DMS53 treated with DMSO at 0.1 percent for 48 hours (cell line): ENCODE results near the gene C2orf81.
"Not testable (repeated sequence)": the region's sequence is repeated elsewhere in the genome, so short reads cannot be mapped to it uniquely, and the experiment has no call there.

Source experiments
- DNase-seq: peaks from one replicate; lab custom pipeline; 2025; ENCODE audit not compliant: unreplicated experiment; lab: John Stamatoyannopoulos, UW

The C2orf81 gene

DNA sequence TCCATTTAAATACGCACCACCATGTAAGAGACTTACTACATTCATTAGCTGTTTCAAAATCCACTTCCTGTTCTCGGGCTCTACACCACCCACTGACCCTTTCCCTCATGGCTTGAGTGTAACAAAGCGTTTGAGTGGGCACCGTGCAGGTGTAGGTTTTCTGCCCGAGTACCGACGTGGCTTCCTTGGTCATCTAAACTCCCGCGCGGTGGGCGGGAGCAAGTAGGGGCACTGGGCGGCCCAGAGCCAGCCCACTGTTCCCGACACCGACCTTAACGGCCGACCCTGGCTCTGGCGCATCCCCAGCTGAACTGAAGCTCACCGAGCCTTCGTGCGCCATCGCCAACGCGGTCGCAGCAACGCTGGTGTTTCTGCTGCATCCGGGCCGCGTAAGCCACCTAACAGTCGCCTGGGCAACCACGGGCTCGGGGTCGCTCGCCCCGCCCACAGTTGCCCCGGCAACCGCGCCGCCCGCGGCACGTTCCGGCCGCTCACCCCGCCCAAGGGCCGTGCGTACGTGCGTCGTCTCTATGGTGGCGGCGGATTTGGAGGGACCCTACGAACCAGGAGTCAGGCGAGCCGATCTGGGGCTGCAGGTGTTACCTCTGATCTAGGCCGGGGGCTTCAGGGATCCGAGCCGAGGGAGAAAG, at the start of gene C2orf81, which contains the start of gene WDR54:
Gene C2orf81 (minus strand): TSS at position 399 of the 650 bp plus-strand sequence. CDS start 59 bp downstream, at position 340.
Gene WDR54 (plus strand): TSS at position 510 of the 650 bp plus-strand sequence. CDS start 424 bp downstream, outside the sequence.
- peak; percentile 91 for DNase-seq

DNA sequence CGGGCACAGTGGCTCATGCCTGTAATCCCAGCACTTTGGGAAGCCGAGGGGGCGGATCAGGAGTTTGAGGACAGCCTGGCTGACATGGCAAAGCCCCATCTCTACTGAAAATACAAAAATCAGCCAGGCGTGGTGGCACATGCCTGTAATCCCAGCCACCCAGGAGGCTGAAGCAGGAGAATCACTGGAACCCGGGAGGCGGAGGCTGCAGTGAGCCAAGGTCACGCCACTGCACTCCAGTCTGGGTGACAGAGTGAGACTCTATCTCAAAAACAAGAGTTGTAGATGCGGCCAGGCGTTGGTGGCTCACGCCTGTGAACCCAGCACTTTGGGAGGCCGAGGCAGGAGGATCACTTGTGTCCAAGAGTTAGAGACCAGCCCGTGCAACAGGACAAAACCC, 49.3 kb upstream of the C2orf81 start:
- DNase-seq: not testable (repeated sequence)

DNA sequence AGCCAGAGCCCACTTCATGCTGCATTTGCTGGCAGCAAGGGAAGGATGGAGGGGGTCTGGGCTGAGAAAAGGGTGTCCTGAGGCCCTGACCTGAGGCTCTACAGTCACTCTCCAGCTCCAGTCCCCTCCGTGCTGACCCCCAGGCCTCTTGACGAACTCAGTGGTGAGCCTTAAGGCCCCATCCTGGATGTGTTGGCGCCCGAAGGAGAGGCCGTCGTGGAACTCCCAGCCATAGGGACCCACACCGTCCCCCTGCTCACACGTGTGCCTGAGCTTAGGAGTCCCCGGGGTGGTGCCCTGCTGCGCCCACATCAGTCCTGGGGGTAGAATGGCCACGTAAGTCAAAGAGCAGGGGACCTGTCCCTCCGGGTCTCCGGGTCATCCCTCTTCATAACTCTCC, 43.0 kb upstream of the C2orf81 start:
- no peak for DNase-seq

DNA sequence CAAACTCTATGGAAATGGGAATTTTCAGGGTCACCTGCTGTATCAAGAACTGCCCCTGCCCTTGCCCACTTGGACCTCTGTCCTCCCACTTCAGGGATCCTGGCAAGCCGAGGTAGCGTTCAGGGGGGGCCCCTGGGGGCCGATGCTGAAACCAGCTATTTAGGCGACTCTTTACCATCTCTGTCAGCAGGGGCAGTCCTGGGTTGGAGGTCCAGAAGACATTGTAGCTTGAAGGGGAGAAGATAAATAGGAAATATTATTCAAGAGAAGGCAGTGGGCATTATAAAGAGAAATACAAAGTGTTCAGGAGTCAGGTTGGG, 41.3 kb upstream of the C2orf81 start:
- no peak for DNase-seq

DNA sequence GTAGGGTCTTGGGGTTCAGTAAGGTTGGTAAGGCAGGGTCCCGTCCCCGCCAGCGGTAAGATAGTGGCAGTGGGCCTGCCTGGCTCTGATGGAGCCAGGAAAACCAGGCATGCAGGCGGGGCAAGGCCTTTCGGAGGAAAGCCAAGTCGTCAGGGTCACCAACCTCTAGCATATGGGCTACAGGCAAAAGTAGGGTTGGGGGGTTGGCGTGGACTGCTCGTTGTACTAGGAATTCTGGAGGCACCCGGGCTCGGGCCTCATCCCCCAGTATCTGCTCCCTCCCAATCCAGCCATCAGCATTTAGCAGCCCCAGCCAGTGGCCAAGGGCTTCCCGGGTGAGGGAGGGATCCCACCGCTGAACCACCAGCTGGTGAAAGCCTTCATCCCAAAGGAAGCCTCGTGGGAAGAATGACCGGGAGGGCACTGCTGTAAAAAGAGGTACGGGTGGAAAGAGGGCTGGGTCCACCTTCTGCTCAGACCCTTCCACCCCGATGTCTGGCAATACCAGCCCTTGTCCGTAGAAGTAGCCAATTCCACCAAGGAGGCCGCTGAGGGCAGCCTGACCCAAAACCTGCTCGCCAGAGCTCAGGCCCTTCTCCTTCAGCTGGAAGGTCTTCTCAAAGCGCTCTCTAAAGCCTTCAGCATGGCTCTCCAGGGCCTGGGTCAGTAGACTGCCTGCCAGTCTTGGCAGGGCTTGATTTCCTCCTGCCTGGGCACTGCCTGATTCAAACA, 40.8 kb upstream of the C2orf81 start:
- DNase-seq: no peak

DNA sequence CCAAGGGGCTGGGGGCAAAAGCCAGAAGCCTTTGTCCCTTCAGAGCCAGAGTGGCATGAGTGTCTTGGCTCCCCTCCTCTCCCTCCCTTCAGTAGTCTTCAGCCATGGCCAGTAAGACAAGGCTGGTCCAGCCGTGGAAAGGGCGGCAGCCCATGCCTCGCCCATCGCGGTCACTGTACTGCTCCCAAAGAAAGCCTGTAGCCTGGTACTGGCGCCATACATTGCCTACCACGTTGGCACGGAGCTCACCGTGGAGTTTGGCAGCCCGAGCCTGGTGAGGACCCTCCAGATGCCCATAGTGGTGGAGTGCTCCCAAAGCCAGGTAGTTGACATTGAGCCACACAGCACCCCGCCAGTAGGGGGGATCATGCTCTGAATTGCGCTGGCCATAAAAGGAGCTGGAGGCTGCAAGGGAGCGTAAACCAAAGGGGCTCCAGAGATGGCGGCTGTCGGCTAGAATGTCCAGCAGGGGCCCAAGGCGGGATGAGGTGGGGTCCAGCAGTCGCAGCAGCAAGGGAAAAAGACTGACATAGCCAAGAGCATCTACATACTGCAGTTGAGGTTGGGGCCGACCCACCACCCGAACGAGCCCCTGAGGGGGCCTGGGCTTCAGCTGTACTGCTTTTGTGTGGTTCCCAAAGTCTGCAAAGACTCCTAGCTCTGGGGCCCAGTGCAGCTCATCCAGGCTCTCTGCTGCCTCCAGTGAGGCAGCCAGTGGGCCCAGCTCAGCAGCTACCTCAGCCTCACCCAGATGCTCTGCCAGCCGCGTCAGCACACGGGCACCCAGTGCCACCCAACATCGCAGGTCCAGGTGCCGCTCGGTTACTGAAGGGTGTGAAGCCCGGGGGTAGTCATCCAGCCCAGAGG, 40.0 kb upstream of the C2orf81 start:
- DNase-seq: no peak

DNA sequence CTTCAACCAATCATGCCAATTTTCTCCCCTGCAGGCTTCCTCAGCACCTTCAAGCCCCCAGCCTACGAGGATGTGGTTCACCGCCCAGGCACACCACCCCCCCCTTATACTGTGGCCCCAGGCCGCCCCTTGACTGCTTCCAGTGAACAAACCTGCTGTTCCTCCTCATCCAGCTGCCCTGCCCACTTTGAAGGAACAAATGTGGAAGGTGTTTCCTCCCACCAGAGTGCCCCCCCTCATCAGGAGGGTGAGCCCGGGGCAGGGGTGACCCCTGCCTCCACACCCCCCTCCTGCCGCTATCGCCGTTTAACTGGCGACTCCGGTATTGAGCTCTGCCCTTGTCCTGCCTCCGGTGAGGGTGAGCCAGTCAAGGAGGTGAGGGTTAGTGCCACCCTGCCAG, 38.8 kb upstream of the C2orf81 start:
- DNase-seq: not testable (repeated sequence)

DNA sequence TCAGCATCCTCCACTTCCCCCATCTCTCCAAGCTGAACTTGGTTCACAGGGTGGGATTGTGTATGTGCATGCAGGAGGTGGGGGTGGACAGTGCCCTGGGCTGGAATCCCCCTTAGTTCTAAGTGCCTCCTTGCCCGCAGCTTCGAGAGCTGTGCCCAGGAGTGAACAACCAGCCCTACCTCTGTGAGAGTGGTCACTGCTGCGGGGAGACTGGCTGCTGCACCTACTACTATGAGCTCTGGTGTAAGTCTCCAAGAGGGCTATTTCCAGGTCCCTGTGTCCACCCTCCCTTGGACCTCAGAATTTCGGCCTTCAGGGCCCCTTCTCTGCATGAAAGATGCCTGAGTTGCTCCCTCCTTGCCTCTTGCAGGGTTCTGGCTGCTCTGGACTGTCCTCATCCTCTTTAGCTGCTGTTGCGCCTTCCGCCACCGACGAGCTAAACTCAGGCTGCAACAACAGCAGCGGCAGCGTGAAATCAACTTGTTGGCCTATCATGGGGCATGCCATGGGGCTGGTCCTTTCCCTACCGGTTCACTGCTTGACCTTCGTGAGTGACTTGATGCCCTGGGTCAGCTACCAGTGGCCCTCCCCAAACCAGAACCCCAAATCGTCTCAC, 38.2 kb upstream of the C2orf81 start:
- DNase-seq: not testable (repeated sequence)

DNA sequence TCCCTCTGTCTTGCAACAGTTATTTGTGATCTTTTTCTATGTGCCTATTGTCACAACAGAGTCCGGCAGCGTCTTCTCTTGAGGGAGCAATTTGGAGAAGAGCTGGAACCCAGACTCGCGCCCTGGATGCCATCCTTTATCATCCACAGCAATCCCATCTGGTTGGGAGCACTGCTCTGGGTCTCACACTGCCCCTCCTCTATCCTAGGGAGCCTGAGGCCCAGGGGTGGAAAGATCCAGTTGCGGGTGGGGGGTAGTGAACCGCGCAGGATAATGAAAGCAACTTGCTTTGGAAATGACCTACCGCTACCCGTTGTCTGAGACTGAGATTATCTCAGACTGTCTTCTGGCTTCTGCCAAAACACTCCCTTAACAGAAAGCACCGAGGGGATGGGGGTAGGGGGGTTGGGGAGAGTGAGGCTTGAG, 37.5 kb upstream of the C2orf81 start:
- DNase-seq: peak; percentile 48

DNA sequence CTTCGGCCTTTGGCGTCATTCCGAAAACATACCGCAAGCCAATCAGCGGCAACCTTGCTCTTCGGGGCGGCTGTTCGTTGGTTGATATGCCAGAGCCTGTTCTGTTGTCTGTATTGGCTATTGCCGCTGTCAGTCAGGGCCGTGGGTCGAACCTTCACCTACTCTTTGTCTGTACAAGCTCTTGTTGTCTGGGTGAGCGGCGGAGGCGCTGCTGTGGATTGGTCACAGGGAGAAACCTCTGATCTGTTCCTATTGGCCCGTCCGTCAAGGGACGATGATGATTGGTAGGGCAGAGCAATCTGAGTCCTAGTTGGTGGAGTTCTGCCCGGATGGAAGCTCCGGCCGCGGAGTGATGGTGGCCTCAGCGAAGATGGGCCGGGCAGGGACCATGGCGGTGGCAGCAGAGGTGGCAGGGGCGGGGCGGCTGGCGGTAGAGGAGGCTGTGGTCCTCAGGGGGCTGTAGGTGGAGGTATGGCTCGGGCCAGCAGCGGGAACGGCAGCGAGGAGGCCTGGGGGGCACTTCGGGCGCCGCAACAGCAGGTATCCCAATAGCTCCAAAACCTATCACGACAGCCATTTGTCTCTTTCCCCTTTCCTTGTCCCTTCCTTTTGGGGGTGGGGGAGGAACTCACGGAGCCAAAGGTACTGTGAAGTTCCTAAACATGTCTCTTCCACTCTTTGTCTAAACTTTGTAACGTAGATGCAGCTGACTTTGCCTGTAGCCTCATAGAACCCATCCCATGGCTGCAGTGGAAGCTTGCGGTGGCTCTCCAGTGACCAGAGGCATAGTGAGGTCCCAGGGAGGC, 36.9 kb upstream of the C2orf81 start, which contains the start of gene WBP1:
Gene WBP1 (plus strand): TSS at position 307 of the 806 bp plus-strand sequence. CDS start 165 bp downstream, at position 472.
- peak; percentile 99 for DNase-seq

DNA sequence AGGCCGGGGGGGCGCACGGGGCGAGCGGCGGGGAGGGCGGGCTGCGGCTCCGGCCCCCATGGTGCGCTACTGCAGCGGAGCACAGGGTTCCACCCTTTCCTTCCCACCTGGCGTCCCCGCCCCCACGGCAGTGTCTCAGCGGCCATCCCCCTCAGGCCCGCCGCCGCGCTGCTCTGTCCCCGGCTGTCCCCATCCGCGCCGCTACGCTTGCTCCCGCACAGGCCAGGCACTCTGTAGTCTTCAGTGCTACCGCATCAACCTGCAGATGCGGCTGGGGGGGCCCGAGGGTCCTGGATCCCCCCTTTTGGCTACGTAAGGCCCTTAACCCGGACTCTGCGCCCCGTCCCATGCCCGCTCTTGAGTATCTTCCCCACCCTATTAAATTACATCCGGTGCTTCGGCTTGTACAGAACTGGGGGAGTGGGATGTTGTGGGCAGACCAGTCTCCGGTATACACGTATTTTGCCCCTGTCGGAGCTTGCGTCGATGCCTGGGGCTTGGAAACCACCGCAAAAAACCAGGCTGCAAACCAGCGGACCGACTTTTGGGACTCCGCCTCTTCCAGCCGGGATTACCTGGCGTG, 36.2 kb upstream of the C2orf81 start:
- DNase-seq: no peak

DNA sequence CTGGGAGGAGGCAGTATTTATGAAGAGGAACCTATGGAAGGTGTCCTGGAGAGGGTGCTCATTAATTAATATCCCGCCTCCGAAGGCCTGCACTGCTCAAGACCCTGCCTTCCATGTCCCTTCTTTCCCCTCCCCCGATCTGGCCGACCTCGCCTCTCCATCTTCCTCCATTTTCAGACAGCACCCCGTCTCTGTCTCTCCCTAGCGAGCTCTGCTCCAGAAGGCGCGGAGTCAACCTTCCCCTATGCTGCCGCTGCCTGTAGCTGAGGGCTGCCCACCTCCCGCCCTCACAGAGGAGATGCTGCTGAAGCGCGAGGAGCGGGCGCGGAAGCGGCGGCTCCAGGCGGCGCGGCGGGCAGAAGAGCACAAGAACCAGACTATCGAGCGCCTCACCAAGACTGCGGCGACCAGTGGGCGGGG, 35.7 kb upstream of the C2orf81 start:
- peak; percentile 55 for DNase-seq

DNA sequence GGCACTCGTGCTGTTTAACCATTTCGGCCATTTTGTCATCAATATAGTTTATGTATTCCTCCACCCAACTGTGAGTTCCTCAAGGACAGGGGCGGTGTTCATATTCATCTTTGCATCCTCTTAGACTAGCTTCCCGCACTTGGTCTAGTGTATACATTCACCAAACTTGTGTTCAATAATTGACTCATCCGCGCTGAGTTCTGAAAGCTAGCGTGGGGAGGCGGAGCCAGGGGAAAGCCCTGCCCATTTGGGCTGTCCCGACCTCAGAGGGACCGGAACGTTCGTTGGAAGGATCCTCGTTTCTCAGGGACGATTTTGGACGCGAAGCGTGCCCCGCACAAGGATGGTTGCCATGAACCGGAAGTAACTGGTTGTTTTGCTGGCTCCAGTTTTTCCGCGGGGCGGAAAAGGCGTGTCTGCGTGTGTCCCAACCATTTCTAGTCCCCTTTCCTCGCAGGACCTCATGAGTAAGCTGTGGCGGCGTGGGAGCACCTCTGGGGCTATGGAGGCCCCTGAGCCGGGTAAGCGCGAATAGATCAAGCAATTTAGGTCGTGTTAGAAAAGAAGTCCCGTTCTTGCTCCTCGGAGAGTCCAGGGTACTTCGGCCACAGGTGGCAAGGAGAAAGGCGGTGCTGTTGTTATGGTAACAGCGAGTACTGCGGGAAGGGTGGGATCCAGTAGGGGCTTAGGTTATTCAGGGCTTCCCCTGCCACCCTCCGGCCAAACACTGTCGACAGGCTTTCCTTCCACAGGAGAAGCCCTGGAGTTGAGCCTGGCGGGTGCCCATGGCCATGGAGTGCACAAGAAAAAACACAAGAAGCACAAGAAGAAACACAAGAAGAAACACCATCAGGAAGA, 33.5 kb upstream of the C2orf81 start, which contains the start of gene INO80B:
Gene INO80B (plus strand): TSS at position 434 of the 858 bp plus-strand sequence. CDS start 30 bp downstream, at position 464.
- DNase-seq: peak; percentile 92

DNA sequence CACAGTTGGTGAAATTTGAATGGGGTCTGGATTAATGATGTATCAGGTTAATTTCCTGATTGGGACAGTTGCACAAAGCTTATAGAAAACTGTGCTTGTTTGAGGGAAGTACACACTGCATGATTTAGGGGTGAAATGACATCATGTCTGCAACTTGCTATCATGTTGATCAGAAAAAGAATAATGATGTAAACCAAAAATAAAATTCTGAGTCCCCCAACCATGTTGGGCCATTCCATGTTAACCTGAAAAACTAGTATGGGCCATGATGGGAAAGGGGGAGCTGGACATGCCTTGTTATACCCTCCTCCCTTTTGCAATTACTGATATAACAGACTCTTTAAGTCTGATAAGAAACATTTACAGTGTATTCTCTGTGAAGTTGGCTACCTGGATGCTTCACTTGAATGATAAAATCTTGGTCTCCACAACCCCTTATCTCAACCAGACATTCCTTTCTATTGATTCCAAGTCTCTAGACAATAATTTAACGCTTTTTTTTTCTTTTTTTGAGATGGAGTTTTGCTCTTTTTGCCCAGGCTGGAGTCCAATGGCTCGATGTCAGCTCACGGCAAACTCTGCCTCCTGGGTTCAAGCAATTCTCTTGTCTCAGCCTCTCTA, 29.3 kb upstream of the C2orf81 start:
- no peak for DNase-seq

DNA sequence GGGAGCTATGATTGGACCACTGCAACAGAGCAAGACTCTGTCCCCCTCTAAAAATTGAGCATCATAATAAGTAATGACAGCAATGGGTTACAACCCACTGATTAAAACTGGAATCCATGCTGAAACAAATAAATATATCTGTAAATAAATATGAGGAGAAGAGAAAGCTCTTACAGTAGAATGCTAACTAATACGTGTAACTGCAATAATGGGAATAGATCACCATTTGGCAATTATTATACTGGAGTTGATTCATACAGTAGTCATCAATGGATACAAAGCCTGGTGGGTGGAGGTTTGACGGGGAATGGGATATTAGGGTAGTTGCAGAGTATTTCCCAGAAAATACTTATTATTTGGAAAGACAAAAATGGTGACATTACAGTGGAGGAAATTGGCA, 27.4 kb upstream of the C2orf81 start:
- DNase-seq: no peak

DNA sequence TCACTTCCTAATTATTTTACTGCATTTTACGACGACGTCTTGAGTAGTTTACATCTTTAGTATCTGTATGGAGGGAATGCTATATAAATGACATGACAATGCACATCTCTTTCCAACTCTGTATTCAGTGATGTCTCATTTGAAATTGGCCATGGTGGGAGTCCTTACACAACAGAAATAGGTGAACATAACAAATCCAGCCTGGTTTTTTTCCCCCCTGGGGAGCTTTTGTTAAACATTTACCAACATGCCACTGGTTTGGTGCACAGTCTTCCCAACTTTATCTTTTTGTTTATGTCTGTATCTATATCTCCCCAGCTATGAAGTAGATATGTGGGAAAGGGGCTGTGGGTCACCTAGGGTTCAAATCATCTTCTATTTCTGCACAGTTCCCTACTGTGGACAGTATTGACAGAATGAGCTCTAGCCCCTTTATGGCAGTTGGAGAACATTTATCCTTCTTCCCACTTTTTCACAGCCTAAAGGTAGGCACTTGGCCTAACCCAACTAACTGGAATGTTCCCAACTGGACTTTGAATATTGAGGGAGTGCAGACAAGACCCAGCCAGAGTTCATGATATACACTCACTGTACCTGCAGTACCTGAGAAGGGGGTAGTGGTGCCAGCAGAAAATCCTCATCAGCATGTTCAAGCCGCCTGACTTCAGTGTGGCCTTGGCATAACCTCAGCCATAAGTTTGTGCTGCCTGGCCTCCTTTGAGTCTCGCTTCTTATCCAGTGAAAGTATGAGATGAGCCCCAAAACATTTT, 26.0 kb upstream of the C2orf81 start:
- no peak for DNase-seq

DNA sequence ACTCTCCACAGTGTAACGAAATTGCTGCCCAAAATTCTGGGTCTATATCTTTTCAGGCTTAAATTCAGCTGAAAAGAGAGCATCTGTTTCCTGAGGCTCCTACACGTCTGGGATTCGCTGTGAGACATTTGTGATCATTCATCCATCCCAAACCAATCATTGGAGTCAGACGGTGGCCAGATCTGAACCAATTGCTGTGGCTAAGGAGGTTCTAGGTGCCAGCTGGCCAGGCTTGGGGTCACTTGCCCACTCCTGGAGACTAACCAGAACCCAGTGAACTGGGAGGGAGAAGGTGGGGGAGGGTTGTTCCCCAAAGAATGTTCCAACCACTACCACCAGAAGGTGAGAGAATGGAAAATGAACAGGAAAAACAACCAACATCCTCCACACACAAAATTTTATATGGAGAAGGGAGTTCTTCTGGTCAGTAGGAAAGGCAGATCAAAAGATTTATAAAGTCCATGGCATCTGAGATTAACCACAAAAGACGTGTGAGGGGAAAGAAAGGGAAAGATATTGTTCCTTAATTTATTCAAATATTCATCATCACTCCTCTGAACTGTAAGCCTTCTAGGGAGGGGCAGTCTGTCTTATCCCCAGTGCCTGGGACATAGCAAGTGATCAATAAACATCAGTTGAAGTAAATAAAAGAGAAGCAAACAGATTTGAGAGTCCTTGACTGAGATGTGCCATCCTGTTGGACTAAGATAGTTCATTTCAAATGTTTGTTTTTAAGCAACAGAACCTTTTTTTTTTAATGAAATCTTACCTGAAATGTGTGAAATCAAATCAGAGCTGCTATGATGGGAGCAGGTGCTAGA, 23.3 kb upstream of the C2orf81 start:
- no peak for DNase-seq
